HG02642 (cell line): Measurements from ENCODE around the gene GSK3B.
"Not testable (repeated sequence)": the region's sequence is repeated elsewhere in the genome, so short reads cannot be mapped to it uniquely, and the experiment has no call there.

Source experiments
- ATAC-seq: cut with Tn5 transposase; IDR thresholded peaks from one replicate; pipeline ENCODE4 v1.9.1; 2021; ENCODE audit warnings: mild to moderate bottlenecking; ENCODE audit not compliant: unreplicated experiment, poor library complexity

Gene GSK3B

GRCh38 chr3:120024103-120024502 is 70.1 kb downstream of the GSK3B start:
- no peak for ATAC-seq

- ATAC-seq: no peak
Measured at GRCh38 chr3:120022729-120023128, 71.5 kb downstream of the GSK3B start.

GRCh38 chr3:120021523-120021922 is 72.7 kb downstream of the GSK3B start:
- ATAC-seq: no peak

- ATAC-seq: no peak
Measured at GRCh38 chr3:120018299-120018698, 75.9 kb downstream of the GSK3B start.

- ATAC-seq: no peak
Measured at GRCh38 chr3:120017692-120018091, 76.6 kb downstream of the GSK3B start.

GRCh38 chr3:120013481-120013880 is 80.8 kb downstream of the GSK3B start:
- no peak for ATAC-seq

- ATAC-seq: not testable (repeated sequence)
Measured at GRCh38 chr3:120005741-120006140, 88.5 kb downstream of the GSK3B start.

- not testable (repeated sequence) for ATAC-seq
Measured at GRCh38 chr3:120004008-120004498, 90.2 kb downstream of the GSK3B start.

- ATAC-seq: no peak
Measured at GRCh38 chr3:119998166-119998565, 96.1 kb downstream of the GSK3B start.

GRCh38 chr3:119990888-119991287 is 103.4 kb downstream of the GSK3B start:
- no peak for ATAC-seq

- ATAC-seq: no peak
Measured at GRCh38 chr3:119989981-119990655, 104.1 kb downstream of the GSK3B start.

- ATAC-seq: not testable (repeated sequence)
Measured at GRCh38 chr3:119986812-119987211, 107.4 kb downstream of the GSK3B start.

- ATAC-seq: no peak
Measured at GRCh38 chr3:119981386-119981785, 112.9 kb downstream of the GSK3B start.

GRCh38 chr3:119978554-119979208 is 115.6 kb downstream of the GSK3B start:
- ATAC-seq: no peak

GRCh38 chr3:119977353-119977752 is 116.9 kb downstream of the GSK3B start:
- ATAC-seq: no peak

- ATAC-seq: no peak
Measured at GRCh38 chr3:119976214-119976613, 118.0 kb downstream of the GSK3B start.

- ATAC-seq: no peak
Measured at GRCh38 chr3:119974656-119975055, 119.6 kb downstream of the GSK3B start.

- ATAC-seq: no peak
Measured at GRCh38 chr3:119973018-119973646, 121.1 kb downstream of the GSK3B start.

- ATAC-seq: no peak
Measured at GRCh38 chr3:119969759-119970158, 124.5 kb downstream of the GSK3B start.

- ATAC-seq: no peak
Measured at GRCh38 chr3:119967353-119968006, 126.8 kb downstream of the GSK3B start.

GRCh38 chr3:119965692-119966091 is 128.6 kb downstream of the GSK3B start:
- no peak for ATAC-seq
